Measurements from ENCODE around the gene SORCS3. TPM values are rescaled to one million over a fixed set of nuclear protein-coding genes. Genes with fewer than 3 reads are reported as not detected.

Gene SORCS3
- polyA plus RNA-seq, 3 donors: not detected

DNA sequence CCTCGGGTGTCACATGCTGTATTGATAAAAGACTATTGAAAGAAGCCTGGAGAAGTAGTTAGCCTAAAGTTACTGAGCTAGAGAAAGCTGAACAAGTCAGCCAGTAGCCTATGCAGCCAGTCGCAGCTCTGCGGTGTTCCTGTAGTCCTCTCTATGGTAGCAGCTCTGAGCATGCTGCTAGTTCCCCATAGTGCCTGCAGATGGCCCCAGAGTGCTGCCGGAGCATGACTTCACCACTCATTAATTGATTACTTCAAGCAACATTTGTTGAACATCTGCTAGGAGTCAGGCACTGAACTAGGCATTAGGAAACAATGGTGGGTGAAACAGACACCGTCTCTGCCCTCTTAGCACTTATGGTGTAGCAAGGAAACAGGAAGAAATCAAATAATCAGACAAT is 422.7 kb downstream of the SORCS3 start:
- WGBS (ENCODE audit: insufficient coverage): 29% methylated on average over 4 of the region's 5 CpGs
- TF ChIP-seq, protein P1, sequence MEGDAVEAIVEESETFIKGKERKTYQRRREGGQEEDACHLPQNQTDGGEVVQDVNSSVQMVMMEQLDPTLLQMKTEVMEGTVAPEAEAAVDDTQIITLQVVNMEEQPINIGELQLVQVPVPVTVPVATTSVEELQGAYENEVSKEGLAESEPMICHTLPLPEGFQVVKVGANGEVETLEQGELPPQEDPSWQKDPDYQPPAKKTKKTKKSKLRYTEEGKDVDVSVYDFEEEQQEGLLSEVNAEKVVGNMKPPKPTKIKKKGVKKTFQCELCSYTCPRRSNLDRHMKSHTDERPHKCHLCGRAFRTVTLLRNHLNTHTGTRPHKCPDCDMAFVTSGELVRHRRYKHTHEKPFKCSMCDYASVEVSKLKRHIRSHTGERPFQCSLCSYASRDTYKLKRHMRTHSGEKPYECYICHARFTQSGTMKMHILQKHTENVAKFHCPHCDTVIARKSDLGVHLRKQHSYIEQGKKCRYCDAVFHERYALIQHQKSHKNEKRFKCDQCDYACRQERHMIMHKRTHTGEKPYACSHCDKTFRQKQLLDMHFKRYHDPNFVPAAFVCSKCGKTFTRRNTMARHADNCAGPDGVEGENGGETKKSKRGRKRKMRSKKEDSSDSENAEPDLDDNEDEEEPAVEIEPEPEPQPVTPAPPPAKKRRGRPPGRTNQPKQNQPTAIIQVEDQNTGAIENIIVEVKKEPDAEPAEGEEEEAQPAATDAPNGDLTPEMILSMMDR (IDR thresholded peaks at IDR 0.05): no peak
- H3K4me2 ChIP-seq (replicated peaks; ENCODE audit: extremely low read depth, low read length, poor library complexity, severe bottlenecking): no peak overlapping the region
- Mint-ChIP-seq H3K27ac (peak overlapping the region in 1 of 7 donors; percentile 22), H3K27me3 (ENCODE audit: low read depth in 3 of 3) (peaks cover 0 to 5% (median 4%) of the 10 kb centered on the region in 3 donors), H3K4me1 (no peaks in the 10 kb centered on the region), H3K9me3 (no peaks in the 10 kb centered on the region), H3K36me3 (no peaks in the 10 kb centered on the region), H3K4me3 (no peak overlapping the region)
- H3K36me3 ChIP-seq (replicated peaks in 1 of 2; ENCODE audit: control insufficient read depth in 1 of 2, insufficient read depth in 2 of 2, low read length in 2 of 2): no peaks in the 10 kb centered on the region
- H2AFZ ChIP-seq (ENCODE audit: insufficient read depth, low read depth, low read length, poor library complexity, severe bottlenecking): no peak overlapping the region
- DNase-seq: no peak
- no peaks in the 10 kb centered on the region for H3K79me2 ChIP-seq (ENCODE audit: insufficient read depth, low read length)
- H3K4me1 ChIP-seq (ENCODE audit: control insufficient read depth in 1 of 2, insufficient read depth in 2 of 2, low read length in 2 of 2): no peaks in the 10 kb centered on the region
- H3K9me3 ChIP-seq (replicated peaks in 1 of 2; ENCODE audit: control insufficient read depth in 1 of 2, insufficient read depth in 1 of 2, low read length in 2 of 2): no peaks in the 10 kb centered on the region
- no peaks in the 10 kb centered on the region for H4K20me1 ChIP-seq (ENCODE audit: insufficient read depth, low read length)
- intact Hi-C loops (cut with micrococcal nuclease): no loop called here
- H3K27ac ChIP-seq (ENCODE audit: low read depth in 1 of 2, low read length in 2 of 2): no peak overlapping the region
- no peak overlapping the region for H3K4me3 ChIP-seq (replicated peaks in 1 of 3; ENCODE audit: low read depth in 2 of 3, low read length in 3 of 3)
- no peak overlapping the region for H3K9ac ChIP-seq (ENCODE audit: insufficient read depth, low read length, poor library complexity, severe bottlenecking)
- H3K27me3 ChIP-seq (ENCODE audit: control insufficient read depth in 2 of 2, insufficient read depth in 2 of 2, low read length in 2 of 2): no peaks in the 10 kb centered on the region

DNA sequence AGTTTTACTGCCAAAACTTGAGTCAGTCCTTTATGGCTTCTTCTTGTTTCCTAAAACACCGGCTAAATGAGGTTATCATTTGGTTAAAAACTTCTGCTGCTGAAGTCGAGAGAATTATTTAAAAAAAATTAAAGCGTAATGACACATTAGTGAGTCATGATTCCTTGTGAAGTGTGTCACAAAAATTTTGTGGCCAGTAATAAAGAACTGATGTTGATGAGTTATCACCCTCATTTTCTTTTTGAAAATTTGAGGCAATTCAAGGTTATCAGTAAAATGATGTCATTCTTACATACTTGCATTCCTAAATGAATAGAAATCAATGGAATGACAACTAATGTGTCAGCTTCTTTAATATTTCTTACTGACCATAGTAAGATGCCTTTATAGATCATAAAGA is 427.4 kb downstream of the SORCS3 start:
- DNase-seq: no peak
- Mint-ChIP-seq H3K27ac (no peak overlapping the region), H3K4me1 (no peaks in the 10 kb centered on the region), H3K9me3 (no peaks in the 10 kb centered on the region), H3K4me3 (no peak overlapping the region), H3K36me3 (no peaks in the 10 kb centered on the region), H3K27me3 (ENCODE audit: low read depth in 3 of 3) (peaks cover 0 to 2% (median 0%) of the 10 kb centered on the region in 3 donors)
- Histone ChIP-seq H3K4me3 (replicated peaks in 1 of 3; ENCODE audit: low read depth in 2 of 3, low read length in 3 of 3) (no peak overlapping the region), H4K20me1 (ENCODE audit: insufficient read depth, low read length) (no peaks in the 10 kb centered on the region), H3K79me2 (ENCODE audit: insufficient read depth, low read length) (no peaks in the 10 kb centered on the region), H3K9ac (ENCODE audit: insufficient read depth, low read length, poor library complexity, severe bottlenecking) (no peak overlapping the region), H2AFZ (ENCODE audit: insufficient read depth, low read depth, low read length, poor library complexity, severe bottlenecking) (no peak overlapping the region), H3K36me3 (replicated peaks in 1 of 2; ENCODE audit: control insufficient read depth in 1 of 2, insufficient read depth in 2 of 2, low read length in 2 of 2) (no peaks in the 10 kb centered on the region), H3K4me1 (ENCODE audit: control insufficient read depth in 1 of 2, insufficient read depth in 2 of 2, low read length in 2 of 2) (no peaks in the 10 kb centered on the region), H3K4me2 (replicated peaks; ENCODE audit: extremely low read depth, low read length, poor library complexity, severe bottlenecking) (no peak overlapping the region), H3K27me3 (ENCODE audit: control insufficient read depth in 2 of 2, insufficient read depth in 2 of 2, low read length in 2 of 2) (no peaks in the 10 kb centered on the region), H3K9me3 (replicated peaks in 1 of 2; ENCODE audit: control insufficient read depth in 1 of 2, insufficient read depth in 1 of 2, low read length in 2 of 2) (no peaks in the 10 kb centered on the region), H3K27ac (ENCODE audit: low read depth in 1 of 2, low read length in 2 of 2) (no peak overlapping the region)
- TF ChIP-seq, protein P1 (IDR thresholded peaks at IDR 0.05): no peak
- 100% methylated on average over 3 of the region's 3 CpGs for WGBS (ENCODE audit: insufficient coverage)
- intact Hi-C loops (cut with micrococcal nuclease): no loop called here
